Measurements from ENCODE around the gene HAUS7. TPM values are rescaled to one million over a fixed set of nuclear protein-coding genes. Genes with fewer than 3 reads are reported as not detected.

The HAUS7 gene
- total and polyA plus RNA-seq, 2 of the 8 experiments (the other 6 are each of a cell fraction or from before 2014, with no cell fraction given), result 45.4 to 54.0 TPM

- H2BK12ac ChIP-seq (ENCODE audit: low read depth, low read length), result no peak within 1 kb of the TSS
- no peak within 1 kb of the TSS for H3K4ac ChIP-seq (replicated peaks; ENCODE audit: insufficient read length, low read depth, low read length)
- peak within 1 kb of the TSS; percentile 13; the same call in 1 of the 2 replicates for H2AFZ ChIP-seq (ENCODE audit: low read length)
- no peaks in the 10 kb centered on the region for H4K20me1 ChIP-seq (replicated peaks in 1 of 2; ENCODE audit: control insufficient read depth in 1 of 2, insufficient read depth in 2 of 2, low read length in 2 of 2)
- H2BK120ac ChIP-seq (replicated peaks; ENCODE audit: low read depth, low read length), result no peak within 1 kb of the TSS
- no CpG with 5 or more reads among the region's 75 CpGs for WGBS, 2 experiments (ENCODE audit: extremely low coverage in 1 of 2, insufficient coverage in 1 of 2, insufficient read length in 1 of 2, insufficient replicate concordance in 2 of 2, low coverage in 1 of 2, low lambda C conversion rate in 2 of 2, missing lambda C conversion rate in 1 of 2)
- H3K79me1 ChIP-seq (ENCODE audit: low read depth, low read length), result no peaks in the 10 kb centered on the region
- peak within 1 kb of the TSS; percentile 29 to 63 for H3K4me2 ChIP-seq (ENCODE audit: insufficient read depth in 1 of 2, low read depth in 2 of 2, low read length in 2 of 2)
- H3K18ac ChIP-seq (ENCODE audit: extremely low read depth, low read length), result no peak within 1 kb of the TSS; the same call in 1 of the 2 replicates
- peak in 1 of 2 experiments; percentile 48 for DNase-seq (ENCODE audit: low read depth in 1 of 2, low spot score in 2 of 2)
- H4K5ac ChIP-seq (ENCODE audit: insufficient read length, low read depth, low read length), result no peak within 1 kb of the TSS
- no peak within 1 kb of the TSS for H3K9ac ChIP-seq (replicated peaks in 1 of 4; ENCODE audit: extremely low read depth in 1 of 4, low read depth in 3 of 4, low read length in 3 of 4)
- H4K8ac ChIP-seq (ENCODE audit: extremely low read depth, insufficient read depth, low read length), result no peak within 1 kb of the TSS; the same call in 1 of the 2 replicates
- H2BK20ac ChIP-seq (ENCODE audit: low read length), result no peak within 1 kb of the TSS
- H2BK15ac ChIP-seq (ENCODE audit: low read length), result no peak within 1 kb of the TSS
- H3K9me3 ChIP-seq (ENCODE audit: insufficient read depth in 2 of 2, low read depth in 1 of 2, low read length in 1 of 2), result no peaks in the 10 kb centered on the region
- H2AK5ac ChIP-seq (ENCODE audit: low read depth, low read length), result no peak within 1 kb of the TSS
- peaks cover 8 to 25% (median 16%) of the 10 kb centered on the region in 4 experiments for H3K27me3 ChIP-seq (replicated peaks in 1 of 4; ENCODE audit: control insufficient read depth in 3 of 4, extremely low read depth in 1 of 4, insufficient read depth in 3 of 4, low read length in 3 of 4)
- no peak within 1 kb of the TSS for H4K91ac ChIP-seq (replicated peaks; ENCODE audit: insufficient read length, low read length)
- H3K27ac ChIP-seq (ENCODE audit: low read depth, low read length), result no peak within 1 kb of the TSS
- no peak within 1 kb of the TSS for H3K23ac ChIP-seq (ENCODE audit: insufficient read length)
- no peaks in the 10 kb centered on the region for H3K4me1 ChIP-seq (replicated peaks in 1 of 4; ENCODE audit: control insufficient read depth in 3 of 4, insufficient read depth in 4 of 4, low read length in 3 of 4)
- no peaks in the 10 kb centered on the region for H3K79me2 ChIP-seq (ENCODE audit: control insufficient read depth in 1 of 2, insufficient read depth in 2 of 2, low read length in 2 of 2)
- no peak within 1 kb of the TSS for H3K14ac ChIP-seq (ENCODE audit: insufficient read length)
- peaks cover 3% of the 10 kb centered on the region; the same call in 1 of the 2 replicates for H3K23me2 ChIP-seq (ENCODE audit: low read depth, low read length)
- CTCF ChIA-PET (ENCODE audit: partially characterized antibody), result no interaction called here
- H3K4me3 ChIP-seq (ENCODE audit: extremely low read depth in 1 of 4, insufficient read depth in 2 of 4, low read depth in 3 of 4, low read length in 4 of 4), result peak within 1 kb of the TSS; percentile 27 to 60 (median 33); a peak in 7 of 8 replicates
- POLR2A ChIA-PET (ENCODE audit: partially characterized antibody), result no interaction called here
- H3K36me3 ChIP-seq (ENCODE audit: control insufficient read depth in 2 of 4, insufficient read depth in 4 of 4, low read length in 3 of 4), result no peaks in the 10 kb centered on the region
- H2BK5ac ChIP-seq (ENCODE audit: low read depth, low read length), result no peak within 1 kb of the TSS
- H3K56ac ChIP-seq (replicated peaks; ENCODE audit: insufficient read length, low read depth, low read length), result no peak within 1 kb of the TSS
- FAIRE-seq, result no peak
- TF ChIP-seq E2F6 (IDR thresholded peaks at IDR 0.05), result no peak
- TF ChIP-seq KDM4A (IDR thresholded peaks at IDR 0.05; ENCODE audit: low read depth, low read length, severe bottlenecking), result peak; percentile 82
- TF ChIP-seq NANOG (IDR thresholded peaks at IDR 0.05; ENCODE audit: insufficient read depth, low read depth, low read length, poor library complexity, severe bottlenecking), result no peak
- TF ChIP-seq GTF2F1 (IDR thresholded peaks at IDR 0.05; ENCODE audit: borderline replicate concordance, low read depth, low read length), result no peak
Observed at GRCh38 chrX:153411255-153411987, 59.0 kb downstream of the HAUS7 start, which contains the start of gene ZFP92. Gene ZFP92 (plus strand): TSS chrX:153411472. CDS start chrX:153418323, 6,851 bp downstream.
